ENCODE measurements around the gene STK25. TPM values are rescaled to one million over a fixed set of nuclear protein-coding genes. Genes with fewer than 3 reads are reported as not detected.

The STK25 gene
- total RNA-seq, 1 donor from 2014 or later, result 197 TPM

DNA sequence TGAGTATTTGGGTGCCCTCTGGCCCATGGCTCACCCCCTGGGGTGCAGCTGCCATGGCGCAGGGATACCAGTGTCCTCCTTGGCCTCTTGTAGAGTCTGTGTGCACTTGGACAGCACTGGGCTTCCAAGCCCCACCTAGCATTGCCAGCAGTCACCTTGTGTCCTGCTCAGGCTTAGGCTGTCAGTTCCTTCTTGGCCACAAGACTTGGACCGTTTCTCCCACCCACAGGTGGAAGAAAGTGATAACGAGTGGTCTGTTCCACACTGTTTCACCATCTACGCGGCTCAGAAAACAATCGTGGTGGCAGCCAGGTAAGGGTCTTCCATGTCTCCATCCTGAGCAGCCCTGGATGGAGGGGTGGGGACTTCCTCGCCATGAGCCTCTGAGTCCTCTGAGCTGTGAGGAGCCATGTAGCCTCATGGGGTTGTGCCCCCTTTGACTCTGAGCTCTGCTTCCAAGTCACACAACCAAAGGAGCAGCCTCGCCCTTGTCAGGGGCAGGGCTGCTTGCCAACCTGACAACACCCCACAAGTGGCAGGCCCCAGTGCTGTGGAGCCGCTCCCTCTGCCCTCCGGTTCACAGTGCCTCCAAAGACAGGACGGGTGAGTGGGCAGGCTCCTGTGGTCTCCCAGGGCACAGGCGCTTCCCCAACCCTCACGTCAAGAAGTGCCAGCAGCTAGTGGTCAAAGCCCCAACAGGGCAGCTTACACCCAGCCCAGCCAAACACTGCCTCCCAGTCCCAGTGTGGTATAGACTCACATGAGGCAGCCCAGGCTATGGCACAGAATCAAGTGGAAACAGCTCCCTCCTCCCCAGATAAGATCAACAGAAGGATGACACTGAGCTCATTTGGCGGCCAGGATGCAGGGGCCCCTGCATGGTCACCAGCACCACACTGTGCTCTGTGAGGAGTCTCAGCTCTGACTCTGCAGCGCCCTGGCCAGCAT lies 18.4 kb downstream of the STK25 start:
- intact Hi-C loops (cut with DNase I), result no loop called here
- Histone ChIP-seq H3K9me3 (no peaks in the 10 kb centered on the region), H3K27ac (no peak overlapping the region), H3K4me1 (peaks cover 6% of the 10 kb centered on the region), H3K4me3 (no peak overlapping the region), H3K27me3 (no peaks in the 10 kb centered on the region), H3K36me3 (peaks cover 0 to 25% of the 10 kb centered on the region in 2 donors)
- DNase-seq (ENCODE audit: extremely low spot score in 2 of 2), result no peak
- TF ChIP-seq POLR2AphosphoS5 (IDR thresholded peaks at IDR 0.05; ENCODE audit: insufficient read depth in 1 of 2, low read depth in 1 of 2) (no peak), POLR2A (IDR thresholded peaks at IDR 0.05) (no peak)
- TF ChIP-seq, protein P1, sequence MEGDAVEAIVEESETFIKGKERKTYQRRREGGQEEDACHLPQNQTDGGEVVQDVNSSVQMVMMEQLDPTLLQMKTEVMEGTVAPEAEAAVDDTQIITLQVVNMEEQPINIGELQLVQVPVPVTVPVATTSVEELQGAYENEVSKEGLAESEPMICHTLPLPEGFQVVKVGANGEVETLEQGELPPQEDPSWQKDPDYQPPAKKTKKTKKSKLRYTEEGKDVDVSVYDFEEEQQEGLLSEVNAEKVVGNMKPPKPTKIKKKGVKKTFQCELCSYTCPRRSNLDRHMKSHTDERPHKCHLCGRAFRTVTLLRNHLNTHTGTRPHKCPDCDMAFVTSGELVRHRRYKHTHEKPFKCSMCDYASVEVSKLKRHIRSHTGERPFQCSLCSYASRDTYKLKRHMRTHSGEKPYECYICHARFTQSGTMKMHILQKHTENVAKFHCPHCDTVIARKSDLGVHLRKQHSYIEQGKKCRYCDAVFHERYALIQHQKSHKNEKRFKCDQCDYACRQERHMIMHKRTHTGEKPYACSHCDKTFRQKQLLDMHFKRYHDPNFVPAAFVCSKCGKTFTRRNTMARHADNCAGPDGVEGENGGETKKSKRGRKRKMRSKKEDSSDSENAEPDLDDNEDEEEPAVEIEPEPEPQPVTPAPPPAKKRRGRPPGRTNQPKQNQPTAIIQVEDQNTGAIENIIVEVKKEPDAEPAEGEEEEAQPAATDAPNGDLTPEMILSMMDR (IDR thresholded peaks at IDR 0.05), result no peak

DNA sequence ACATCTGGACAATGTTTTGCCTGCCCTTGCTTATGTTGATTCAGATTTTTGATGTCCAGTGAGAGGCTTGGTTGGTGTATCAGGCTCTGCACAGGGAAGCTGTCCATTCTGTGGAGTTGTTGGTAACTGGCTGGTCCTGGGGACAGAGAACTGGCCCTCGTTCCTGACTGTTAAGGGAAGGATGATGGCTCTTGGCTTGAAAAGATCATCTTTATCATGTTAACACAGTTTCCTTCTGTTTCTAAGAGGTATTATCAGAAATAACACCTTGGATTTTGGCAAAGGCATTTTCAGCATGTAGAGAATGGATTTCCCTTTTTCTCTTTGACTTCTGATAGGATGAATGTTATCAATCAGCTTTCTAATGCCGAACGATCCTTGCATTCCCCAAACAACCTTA lies 19.3 kb downstream of the STK25 start:
- intact Hi-C loops (cut with DNase I), result no loop called here
- H3K9me3 ChIP-seq, result no peaks in the 10 kb centered on the region

DNA sequence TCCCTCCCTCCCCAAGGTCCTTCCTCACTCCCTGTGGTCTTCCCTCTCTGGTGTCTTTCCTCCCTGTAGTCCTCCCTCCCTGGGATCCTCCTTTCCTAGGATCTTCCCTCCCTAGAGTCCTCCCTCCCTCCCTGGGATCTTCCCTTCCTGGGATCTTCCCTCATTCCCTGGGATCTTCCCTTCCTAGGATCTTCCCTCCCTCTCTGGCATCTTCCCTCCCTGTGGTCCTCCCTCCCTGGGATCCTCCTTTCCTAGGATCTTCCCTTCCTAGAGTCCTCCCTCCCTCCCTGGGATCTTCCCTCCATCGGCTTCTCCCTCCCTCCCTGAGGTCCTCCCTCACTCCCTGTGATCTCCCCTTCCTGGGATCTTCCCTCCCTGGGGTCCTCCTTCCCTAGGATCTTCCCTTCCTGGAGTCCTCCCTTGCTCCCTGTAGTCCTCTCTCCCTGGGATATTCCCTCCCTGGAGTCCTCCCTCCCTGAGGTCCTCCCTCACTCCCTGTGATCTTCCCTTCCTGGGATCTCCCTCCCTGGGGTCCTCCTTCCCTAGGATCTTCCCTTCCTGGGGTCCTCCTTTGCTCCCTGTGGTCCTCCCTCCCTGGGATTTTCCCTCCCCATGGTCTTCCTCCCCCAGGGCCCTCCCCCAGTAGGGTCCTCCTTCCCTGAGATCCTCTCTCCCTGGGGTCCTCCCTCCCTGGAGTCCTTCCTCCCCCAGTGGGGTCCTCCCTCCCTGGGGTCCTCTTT lies 23.0 kb downstream of the STK25 start:
- no peak for DNase-seq (ENCODE audit: extremely low spot score in 2 of 2)
- no peaks in the 10 kb centered on the region for H3K27me3 ChIP-seq
- H3K36me3 ChIP-seq, result peaks cover 0 to 6% of the 10 kb centered on the region in 2 donors
- H3K4me1 ChIP-seq, result peaks cover 6% of the 10 kb centered on the region
- TF ChIP-seq, protein P1 (IDR thresholded peaks at IDR 0.05), result no peak
- no peak for TF ChIP-seq POLR2AphosphoS5 (IDR thresholded peaks at IDR 0.05; ENCODE audit: insufficient read depth in 1 of 2, low read depth in 1 of 2)
- TF ChIP-seq POLR2A (IDR thresholded peaks at IDR 0.05), result no peak
- intact Hi-C loops (cut with DNase I), result no loop called here
- no peak overlapping the region for H3K4me3 ChIP-seq
- no peaks in the 10 kb centered on the region for H3K9me3 ChIP-seq
- no peak overlapping the region for H3K27ac ChIP-seq

More for the DNA sequence above, 19.3 kb downstream of the STK25 start:
- H3K36me3 ChIP-seq, result peaks cover 0 to 18% of the 10 kb centered on the region in 2 donors
- H3K27me3 ChIP-seq, result no peaks in the 10 kb centered on the region
- H3K4me1 ChIP-seq, result peaks cover 6% of the 10 kb centered on the region
- TF ChIP-seq, protein P1 (IDR thresholded peaks at IDR 0.05), result no peak
- TF ChIP-seq POLR2A (IDR thresholded peaks at IDR 0.05), result no peak
- no peak for TF ChIP-seq POLR2AphosphoS5 (IDR thresholded peaks at IDR 0.05; ENCODE audit: insufficient read depth in 1 of 2, low read depth in 1 of 2)
- no peak overlapping the region for H3K27ac ChIP-seq
- no peak overlapping the region for H3K4me3 ChIP-seq
- DNase-seq (ENCODE audit: extremely low spot score in 2 of 2), result no peak

DNA sequence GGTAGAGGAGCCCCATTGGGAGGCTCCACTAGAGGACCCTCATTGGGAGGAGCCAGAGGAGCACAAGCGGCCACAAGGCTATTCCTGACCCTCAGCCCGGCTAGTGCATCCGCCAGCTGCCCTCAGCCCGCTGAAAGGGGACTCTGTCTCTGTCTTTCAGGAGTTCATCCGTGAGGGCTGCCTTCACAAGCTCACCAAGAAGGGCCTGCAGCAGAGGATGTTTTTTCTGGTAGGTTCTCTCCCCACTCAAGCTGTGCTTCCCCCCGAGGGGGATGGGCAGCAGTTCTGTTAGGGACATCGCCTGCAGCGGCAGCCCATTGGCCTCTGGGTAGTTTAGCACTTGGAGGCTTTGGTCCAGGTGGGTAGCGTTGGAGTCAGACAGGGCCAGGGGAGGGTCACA lies 25.1 kb downstream of the STK25 start:
- no peaks in the 10 kb centered on the region for H3K9me3 ChIP-seq
- H3K4me3 ChIP-seq, result no peak overlapping the region
- TF ChIP-seq, protein P1 (IDR thresholded peaks at IDR 0.05), result no peak
- no peak for TF ChIP-seq POLR2AphosphoS5 (IDR thresholded peaks at IDR 0.05; ENCODE audit: insufficient read depth in 1 of 2, low read depth in 1 of 2)
- no peak for TF ChIP-seq POLR2A (IDR thresholded peaks at IDR 0.05)
- DNase-seq (ENCODE audit: extremely low spot score in 2 of 2), result no peak
- no peak overlapping the region for H3K27ac ChIP-seq
- intact Hi-C loops (cut with DNase I), result loop anchor here (5.0 kb wide), 1 partner anchor 1106 kb away; no protein-coding TSS in a partner anchor
- no peaks in the 10 kb centered on the region for H3K27me3 ChIP-seq
- H3K4me1 ChIP-seq, result no peaks in the 10 kb centered on the region
- H3K36me3 ChIP-seq, result peaks cover 0 to 11% of the 10 kb centered on the region in 2 donors

Data from vagina (tissue), 2 donors.